PFSK-1 (cell line): ENCODE results near the gene CHD6.

Experiments
- POLR2AphosphoS5 ChIP-seq: IDR thresholded peaks from 2 replicates; pipeline ENCODE4 v1.6.1; 2012; ENCODE audit warnings: low read depth, mild to moderate bottlenecking, control low read depth, low read length, moderate library complexity
- TF ChIP-seq, protein P1 (sequence below), 2 experiments: IDR thresholded peaks; 2 replicates each; pipeline versions ENCODE4 v1.6.1 to v1.8.0; 2011 to 2012; ENCODE audit warnings: low read depth in 2 of 2, low read length in 2 of 2, control low read depth in 1 of 2, inconsistent platforms in 1 of 2, mild to moderate bottlenecking in 1 of 2, moderate library complexity in 1 of 2; ENCODE audit not compliant: insufficient read depth in 1 of 2

DNA sequence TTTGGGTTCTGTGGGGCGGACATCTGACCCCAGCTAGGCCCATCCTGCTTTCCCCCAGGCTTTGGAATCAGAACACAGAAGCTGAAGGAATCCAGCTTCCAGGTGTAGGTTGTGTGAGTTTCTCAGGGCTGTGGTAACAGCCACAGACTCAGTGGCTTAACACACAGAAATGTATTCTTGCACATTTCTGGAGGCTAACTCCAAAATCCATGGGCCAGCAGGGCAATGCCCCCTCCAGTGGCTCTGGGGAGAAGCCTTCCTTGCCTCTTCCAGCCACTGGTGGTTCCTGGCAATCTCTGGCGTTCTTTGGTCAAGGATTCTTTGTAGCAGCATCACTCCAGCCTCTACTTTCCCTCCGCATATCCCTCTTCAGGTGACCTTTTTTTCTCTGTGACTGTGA lies 250.2 kb downstream of the CHD6 start:
- no peak for TF ChIP-seq POLR2AphosphoS5
- TF ChIP-seq, protein P1, sequence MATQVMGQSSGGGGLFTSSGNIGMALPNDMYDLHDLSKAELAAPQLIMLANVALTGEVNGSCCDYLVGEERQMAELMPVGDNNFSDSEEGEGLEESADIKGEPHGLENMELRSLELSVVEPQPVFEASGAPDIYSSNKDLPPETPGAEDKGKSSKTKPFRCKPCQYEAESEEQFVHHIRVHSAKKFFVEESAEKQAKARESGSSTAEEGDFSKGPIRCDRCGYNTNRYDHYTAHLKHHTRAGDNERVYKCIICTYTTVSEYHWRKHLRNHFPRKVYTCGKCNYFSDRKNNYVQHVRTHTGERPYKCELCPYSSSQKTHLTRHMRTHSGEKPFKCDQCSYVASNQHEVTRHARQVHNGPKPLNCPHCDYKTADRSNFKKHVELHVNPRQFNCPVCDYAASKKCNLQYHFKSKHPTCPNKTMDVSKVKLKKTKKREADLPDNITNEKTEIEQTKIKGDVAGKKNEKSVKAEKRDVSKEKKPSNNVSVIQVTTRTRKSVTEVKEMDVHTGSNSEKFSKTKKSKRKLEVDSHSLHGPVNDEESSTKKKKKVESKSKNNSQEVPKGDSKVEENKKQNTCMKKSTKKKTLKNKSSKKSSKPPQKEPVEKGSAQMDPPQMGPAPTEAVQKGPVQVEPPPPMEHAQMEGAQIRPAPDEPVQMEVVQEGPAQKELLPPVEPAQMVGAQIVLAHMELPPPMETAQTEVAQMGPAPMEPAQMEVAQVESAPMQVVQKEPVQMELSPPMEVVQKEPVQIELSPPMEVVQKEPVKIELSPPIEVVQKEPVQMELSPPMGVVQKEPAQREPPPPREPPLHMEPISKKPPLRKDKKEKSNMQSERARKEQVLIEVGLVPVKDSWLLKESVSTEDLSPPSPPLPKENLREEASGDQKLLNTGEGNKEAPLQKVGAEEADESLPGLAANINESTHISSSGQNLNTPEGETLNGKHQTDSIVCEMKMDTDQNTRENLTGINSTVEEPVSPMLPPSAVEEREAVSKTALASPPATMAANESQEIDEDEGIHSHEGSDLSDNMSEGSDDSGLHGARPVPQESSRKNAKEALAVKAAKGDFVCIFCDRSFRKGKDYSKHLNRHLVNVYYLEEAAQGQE (IDR thresholded peaks at IDR 0.05; ENCODE audit: insufficient read depth in 1 of 2, low read depth in 2 of 2, low read length in 2 of 2), result no peak
